ENCODE results near the gene DDIAS. TPM values are rescaled to one million over a fixed set of nuclear protein-coding genes. Genes with fewer than 3 reads are reported as not detected.

DDIAS gene
- total and polyA plus RNA-seq, 9 of the 15 experiments (the other 6 are each of a cell fraction or from before 2014, with no cell fraction given), result 9.4 to 27.2 (median 23.3) TPM

GRCh38 chr11:82900277-82901164 lies 1.0 kb upstream of the DDIAS start, which contains the start of gene PRCP (continued):
- no peak for TF ChIP-seq E2F5 (CRISPR knock-in tag; IDR thresholded peaks at IDR 0.05)
- TF ChIP-seq ZBTB8A (IDR thresholded peaks at IDR 0.05; ENCODE audit: partially characterized antibody), result no peak
- peak; percentile 32 to 80; a peak in 2 of 4 replicates for TF ChIP-seq FOXK2 (conservative IDR thresholded peaks at IDR 0.05 in 1 of 2, IDR thresholded peaks at IDR 0.05 in 1 of 2; ENCODE audit: low read depth in 2 of 2)
- peak; percentile 67; the same call in 1 of the 2 replicates for TF ChIP-seq POLR2AphosphoS5 (IDR thresholded peaks at IDR 0.05; ENCODE audit: control insufficient read depth, insufficient read depth, low read depth, low read length)
- no peak for TF ChIP-seq ZNF407 (IDR thresholded peaks at IDR 0.05; ENCODE audit: low read depth)
- 0 out of 2 replicates have a peak, but pooled peaks have one; percentile 22 for TF ChIP-seq GTF2E2 (tag; IDR thresholded peaks at IDR 0.05)
- no peak; the same call in none of the 2 replicates for TF ChIP-seq MTA1 (IDR thresholded peaks at IDR 0.05; ENCODE audit: borderline replicate concordance)
- TF ChIP-seq ELF2 (CRISPR knock-in tag; IDR thresholded peaks at IDR 0.05), result no peak
- TF ChIP-seq ZNF586 (CRISPR knock-in tag; conservative IDR thresholded peaks at IDR 0.05), result no peak
- no peak for TF ChIP-seq ZNF134 (CRISPR knock-in tag; conservative IDR thresholded peaks at IDR 0.05)
- no peak for TF ChIP-seq PCBP2 (IDR thresholded peaks at IDR 0.05; ENCODE audit: low read depth, low read length, poor library complexity, severe bottlenecking)
- no peak for TF ChIP-seq GTF2B (IDR thresholded peaks at IDR 0.05; ENCODE audit: extremely low read depth, insufficient read length)
- TF ChIP-seq ARID1B (IDR thresholded peaks at IDR 0.05), result peak; percentile 73
- TF ChIP-seq SFPQ (IDR thresholded peaks at IDR 0.05; ENCODE audit: low read depth, low read length), result no peak
